SH-SY5Y (cell line): Measurements from ENCODE around the gene CLCN7.

Source experiments
- GATA2 ChIP-seq: IDR thresholded peaks from 2 replicates; pipeline ENCODE4 v1.6.1; 2011; ENCODE audit warnings: mild to moderate bottlenecking, low read depth, low read length
- GATA3 ChIP-seq: IDR thresholded peaks from 2 replicates; pipeline ENCODE4 v1.6.1; 2011; ENCODE audit warnings: low read depth, mild to moderate bottlenecking, low read length, moderate library complexity

The CLCN7 gene

DNA sequence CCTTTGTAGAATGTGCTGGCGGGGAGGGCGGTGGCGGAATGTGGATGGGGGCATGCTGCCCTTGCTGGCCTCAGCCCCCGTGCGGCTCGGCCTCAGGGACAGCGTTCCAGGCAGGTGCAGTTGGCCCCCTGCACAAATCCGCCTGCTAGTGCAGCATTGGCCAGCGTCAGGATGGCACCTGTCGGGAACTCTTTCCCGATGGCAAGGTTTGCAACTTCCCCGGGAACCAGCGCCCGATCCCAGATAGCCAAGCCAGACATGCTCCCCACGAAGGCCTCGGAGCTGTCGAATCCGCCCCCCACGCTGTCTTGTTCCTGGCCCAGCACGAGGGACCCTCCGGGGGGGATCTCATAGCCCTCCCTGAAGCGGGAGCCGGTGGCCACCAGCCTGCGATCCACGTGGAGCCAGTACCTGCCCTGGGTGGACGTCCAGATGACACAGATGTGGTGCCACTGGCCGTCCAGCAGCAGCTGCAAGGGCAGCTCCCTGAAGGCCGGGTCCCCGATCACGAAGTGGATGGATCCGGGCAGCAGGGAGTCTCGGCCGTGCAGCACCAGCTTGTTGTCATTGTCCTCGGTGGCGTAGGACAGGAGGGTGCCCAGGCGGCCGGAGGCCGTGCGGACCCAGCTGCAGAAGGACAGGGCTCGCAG is 11.1 kb upstream of the CLCN7 start:
- TF ChIP-seq GATA2 (no peak), GATA3 (no peak)

DNA sequence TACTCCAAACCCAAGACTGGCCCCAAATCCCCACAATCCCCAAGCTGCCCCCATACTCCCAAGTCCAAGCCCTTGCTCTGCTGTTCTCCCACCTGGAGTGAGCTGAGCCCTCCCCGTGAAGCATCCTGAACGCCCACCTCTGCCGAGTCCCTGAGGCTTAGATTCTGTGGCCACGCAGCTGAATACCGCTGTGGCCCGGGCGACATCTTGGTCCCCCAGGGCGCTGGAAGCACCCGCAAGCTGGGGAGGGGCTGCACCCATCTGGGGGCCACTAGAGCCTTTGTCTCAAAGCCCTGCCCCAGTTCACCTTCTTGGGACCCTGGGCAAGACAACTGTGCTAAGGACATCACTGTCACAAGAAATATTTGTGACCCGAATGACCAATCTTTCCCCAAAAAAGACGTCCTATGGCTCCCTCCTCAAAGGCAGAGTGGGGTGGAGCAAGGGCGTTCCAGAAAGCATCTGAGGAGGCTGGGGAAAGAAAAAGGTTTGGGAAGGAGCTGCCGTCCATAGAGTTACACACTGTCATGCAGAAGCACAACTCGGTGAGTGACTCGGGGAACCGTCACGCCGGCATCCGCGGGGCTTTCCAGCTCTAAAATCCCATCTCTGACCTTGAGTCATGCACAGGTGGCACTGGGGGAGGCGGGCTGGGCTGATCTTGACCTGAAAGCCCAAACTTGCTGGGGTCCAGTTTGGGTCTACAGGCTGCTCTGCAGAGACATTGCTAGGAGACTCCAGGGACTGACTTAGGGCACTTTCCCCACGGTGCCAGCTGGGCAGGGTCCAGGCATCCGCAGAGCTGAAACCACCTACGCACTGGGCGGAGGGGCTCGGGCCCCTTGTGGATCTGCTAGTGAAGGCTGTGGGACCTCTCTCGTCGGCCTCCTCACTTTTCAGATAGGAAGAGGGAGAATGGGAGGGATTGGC is 7.3 kb upstream of the CLCN7 start:
- TF ChIP-seq GATA3 (no peak), GATA2 (no peak)

- no peak for TF ChIP-seq GATA3
- TF ChIP-seq GATA2 = no peak
These were observed 2.2 kb upstream of the CLCN7 start for GRCh38 chr16:1477033-1477432.

DNA sequence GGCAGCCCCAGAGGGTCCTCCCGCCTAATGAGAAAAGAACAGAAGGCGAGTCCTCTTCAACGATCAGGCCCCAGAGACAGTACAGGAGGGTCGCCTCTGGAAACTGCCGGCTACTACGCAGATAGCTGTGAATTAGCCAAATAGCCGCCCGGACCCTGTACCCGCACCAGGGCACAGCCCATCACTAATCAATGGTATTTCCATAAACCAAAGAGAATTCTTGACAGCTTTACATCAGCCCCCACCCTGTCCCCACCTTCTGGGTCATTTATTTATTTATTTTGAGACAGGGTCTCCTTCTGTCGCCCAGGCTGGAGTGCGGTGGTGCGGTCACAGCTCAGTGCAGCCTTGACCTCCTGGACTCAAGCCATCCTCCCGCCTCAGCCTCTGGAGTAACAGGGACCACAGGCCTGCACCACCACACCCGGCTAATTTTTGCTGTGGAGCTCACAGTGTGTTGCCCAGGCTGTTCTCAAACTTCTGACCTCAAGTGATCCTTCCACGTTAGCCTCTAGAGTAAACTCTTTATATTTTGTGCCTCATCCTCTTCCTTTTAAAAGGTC is 805 bp upstream of the CLCN7 start:
- TF ChIP-seq GATA2 = no peak
- no peak for TF ChIP-seq GATA3

DNA sequence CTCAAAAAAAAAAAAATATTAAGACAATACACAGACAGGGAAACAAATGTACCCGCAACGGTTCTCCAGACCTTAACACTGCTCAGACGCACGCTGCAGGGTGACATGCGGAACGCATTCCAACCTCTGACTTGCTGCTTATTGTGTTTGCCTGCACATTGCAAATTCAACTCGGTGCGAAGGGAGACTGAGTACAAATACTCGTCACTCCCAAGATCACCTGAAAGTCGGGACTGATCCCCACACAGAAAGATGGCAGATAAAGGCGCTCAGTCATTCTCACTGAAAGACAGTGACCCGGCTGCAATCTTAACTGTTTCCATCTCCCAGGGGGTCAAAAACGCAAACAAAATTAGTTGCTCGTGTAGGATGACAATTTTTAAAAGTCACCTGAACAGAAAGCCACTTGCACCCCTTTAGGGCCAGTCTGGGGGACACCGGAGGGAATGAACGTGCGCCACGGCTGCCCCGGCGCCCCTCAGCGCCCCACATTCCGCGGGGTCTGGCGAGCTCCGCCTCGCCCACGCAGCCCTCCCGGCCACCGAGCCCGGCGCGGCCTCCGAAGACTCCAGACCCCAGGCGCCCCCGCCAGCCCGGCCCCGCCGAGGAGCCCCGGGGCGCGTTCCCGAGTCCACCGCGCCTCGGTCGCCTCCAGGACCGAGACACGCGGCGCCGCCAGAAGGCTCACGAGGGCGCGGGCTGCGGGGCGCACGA is 589 bp downstream of the CLCN7 start:
- TF ChIP-seq GATA3 (no peak), GATA2 (no peak)

DNA sequence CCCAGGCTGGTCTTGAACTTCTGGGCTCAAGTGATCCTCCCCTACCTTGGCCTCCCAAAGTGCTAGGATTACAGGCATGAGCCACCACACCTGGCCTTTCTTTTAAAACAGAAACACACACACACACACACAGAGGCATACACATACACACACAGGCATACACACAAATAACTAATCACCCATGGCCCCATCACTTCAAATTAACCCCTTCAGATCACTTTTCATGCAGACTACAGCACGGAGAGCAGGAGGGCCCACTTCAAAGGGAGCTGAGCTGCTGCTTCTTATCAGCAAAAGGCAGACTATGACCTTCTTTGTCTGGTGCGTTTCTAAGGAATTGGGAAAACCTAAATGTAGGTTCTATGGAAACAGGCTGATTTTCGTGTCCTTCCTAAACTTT is 1.9 kb downstream of the CLCN7 start:
- TF ChIP-seq GATA3 (no peak), GATA2 (no peak)

- no peak for TF ChIP-seq GATA2
- TF ChIP-seq GATA3 = no peak
These were observed 3.1 kb downstream of the CLCN7 start for GRCh38 chr16:1471569-1472194.

DNA sequence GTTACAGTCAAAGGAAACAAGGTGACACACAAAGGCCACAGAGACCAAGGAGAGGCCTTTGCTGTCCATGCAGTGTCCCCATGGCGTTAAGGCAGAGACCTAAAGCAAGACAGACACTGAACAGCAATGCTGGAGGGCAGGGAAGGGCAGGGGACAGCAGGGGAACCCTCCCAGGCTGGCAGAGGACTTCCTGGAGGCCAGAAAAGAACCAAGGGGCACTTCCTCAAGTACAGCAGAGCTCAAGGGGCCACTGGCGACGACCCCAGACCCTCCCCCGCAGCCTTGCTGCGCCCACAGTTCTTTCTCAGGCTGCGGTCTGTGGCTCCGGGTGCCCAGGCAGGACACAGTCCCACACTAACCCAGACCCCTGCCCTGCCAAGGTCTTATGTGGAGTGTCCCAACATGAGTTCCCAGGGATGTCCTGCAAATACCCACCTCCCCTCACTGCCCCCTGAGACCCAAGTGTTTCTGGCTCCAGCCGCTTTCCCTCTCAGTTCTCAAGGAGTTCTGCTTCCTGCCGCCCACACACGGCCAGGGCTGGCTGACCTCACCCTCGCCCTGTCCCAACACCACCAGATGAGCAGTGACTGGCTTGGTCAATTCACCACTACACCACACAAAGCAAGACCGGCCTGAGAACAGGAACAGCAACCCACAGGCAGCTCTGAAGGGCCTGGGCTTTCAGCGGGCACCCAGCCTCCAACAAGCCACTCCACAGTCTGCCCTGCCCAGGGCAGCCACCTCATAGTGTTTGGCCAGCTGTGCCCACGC is 4.2 kb downstream of the CLCN7 start:
- no peak for TF ChIP-seq GATA2
- no peak for TF ChIP-seq GATA3

DNA sequence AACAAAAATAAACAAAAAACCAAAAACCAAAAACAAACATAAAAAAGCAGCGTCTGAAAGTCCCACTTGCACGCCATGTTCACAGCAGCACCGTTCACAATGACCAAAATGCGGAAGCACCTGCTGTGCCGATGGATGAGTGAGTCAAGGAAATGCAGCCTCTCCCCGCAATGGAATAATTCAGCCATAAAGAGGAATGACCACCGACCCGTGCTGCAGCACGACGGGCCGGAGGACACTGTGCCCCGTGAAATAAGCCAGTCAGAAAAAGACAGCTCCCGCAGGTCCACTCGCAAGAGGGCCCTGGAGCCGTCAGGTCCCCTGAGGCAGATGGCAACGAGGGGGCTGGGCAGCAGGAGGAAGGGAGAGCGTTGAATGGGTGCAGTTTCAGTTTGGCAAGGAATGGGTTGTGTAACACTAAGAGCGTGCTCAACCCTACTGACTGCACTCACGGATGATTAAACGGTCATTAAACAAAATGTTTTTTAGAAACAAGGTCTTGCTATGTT is 5.1 kb downstream of the CLCN7 start:
- TF ChIP-seq GATA2 = no peak
- no peak for TF ChIP-seq GATA3

DNA sequence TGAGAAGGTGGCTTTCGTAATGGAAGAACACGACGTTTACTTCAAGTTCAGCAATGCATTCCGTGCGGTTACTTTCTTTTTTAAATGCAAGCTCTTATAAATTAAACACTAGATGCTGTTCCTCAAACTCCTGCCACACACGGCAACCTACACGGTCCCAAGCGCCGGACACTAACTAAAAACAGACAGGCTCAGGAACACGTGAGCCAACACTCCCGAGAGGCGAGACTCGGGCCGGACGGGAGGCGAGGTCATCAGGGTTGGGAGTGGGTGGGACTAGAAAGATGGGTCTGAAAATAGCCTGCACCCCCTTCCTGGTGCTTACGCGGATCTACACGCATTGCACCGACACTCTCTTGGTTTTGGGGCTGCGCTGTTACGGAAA is 6.4 kb downstream of the CLCN7 start:
- no peak for TF ChIP-seq GATA3
- TF ChIP-seq GATA2 = no peak

DNA sequence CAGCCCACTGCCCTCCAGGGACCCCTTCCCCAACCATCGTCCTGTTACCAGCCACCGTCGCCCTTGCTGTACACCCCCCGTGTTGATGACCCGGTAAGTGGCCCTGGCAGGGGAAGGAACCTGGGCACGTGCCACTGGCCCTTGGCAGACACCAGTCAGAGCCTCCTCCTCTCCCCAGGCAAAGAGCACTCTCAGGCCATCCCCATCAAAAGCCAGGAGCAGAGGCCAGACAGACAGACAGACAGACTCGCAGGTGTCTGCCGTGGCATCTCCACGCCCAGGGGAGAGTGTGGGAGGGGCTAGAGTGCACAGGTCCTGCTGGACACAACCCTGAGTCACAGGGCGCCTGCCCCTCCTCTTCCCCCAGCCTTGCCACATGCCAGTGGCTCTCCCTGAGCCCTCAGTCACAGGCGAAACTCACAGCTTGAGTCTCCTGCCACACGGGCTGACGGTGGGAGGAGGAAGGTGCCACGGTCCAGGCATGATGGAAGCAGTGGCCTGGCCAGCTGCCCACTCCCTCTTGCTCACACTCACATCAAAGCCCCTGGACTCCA is 7.8 kb downstream of the CLCN7 start:
- TF ChIP-seq GATA3 (no peak), GATA2 (no peak)

DNA sequence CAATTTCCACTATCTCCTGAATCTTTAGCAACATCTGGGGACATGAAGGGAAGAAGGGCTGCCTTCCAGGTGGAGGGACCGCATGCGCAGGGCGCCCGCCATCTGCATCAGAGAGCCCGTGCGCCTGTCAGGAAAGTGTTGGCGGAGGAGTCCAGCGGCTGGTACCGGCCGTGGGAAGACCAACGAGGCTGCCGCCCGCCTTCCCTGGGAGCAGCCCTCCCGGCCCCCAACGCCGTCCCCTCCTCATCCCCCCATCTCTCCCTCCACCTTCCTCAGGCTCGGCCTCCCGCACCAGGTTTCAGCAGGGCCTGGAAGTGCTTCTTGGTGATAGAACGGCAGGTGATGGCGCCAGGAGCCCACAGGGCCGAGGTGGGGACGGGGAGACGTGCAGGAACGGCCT is 8.8 kb downstream of the CLCN7 start:
- TF ChIP-seq GATA3 (no peak), GATA2 (no peak)

DNA sequence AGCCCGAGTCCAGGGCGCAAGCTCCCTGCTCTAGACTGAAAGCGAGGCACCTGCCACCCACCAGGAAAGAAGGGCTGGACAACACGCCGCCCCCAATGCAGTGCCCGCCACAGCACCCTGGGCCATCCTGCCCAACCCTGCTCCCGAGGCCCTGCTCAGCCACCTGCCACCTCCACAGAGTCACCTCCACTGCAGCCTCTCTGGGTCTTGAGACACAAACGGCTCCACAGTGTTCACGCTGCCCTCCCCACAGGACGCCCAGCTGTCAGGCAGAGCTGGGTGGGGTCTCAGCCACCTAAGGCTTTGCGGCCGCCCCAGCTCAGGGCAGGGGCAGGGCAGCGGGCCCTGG is 9.3 kb downstream of the CLCN7 start:
- TF ChIP-seq GATA2 (no peak), GATA3 (no peak)
